SKM-1 treated with dmso at 0.1 percent for 144 hours (cell line): Measurements from ENCODE around the gene GPR31.
"Not testable (repeated sequence)": the region's sequence is repeated elsewhere in the genome, so short reads cannot be mapped to it uniquely, and the experiment has no call there.

ENCODE experiments used
- DNase-seq: peaks from one replicate; lab custom pipeline; 2025; ENCODE audit not compliant: unreplicated experiment; lab: John Stamatoyannopoulos, UW

GPR31 gene

GRCh38 chr6:167157863-167158262 lies at the start of gene GPR31:
Gene GPR31 (minus strand): TSS chr6:167157980. CDS start chr6:167157831, 149 bp downstream.
- DNase-seq, result no peak

GRCh38 chr6:167207527-167207926 lies 49.7 kb upstream of the GPR31 start:
- no peak for DNase-seq

GRCh38 chr6:167205316-167205715 lies 47.5 kb upstream of the GPR31 start:
- not testable (repeated sequence) for DNase-seq

- DNase-seq, result not testable (repeated sequence)
Observed at GRCh38 chr6:167204059-167204348, 46.2 kb upstream of the GPR31 start.

- not testable (repeated sequence) for DNase-seq
Observed at GRCh38 chr6:167203261-167204058, 45.7 kb upstream of the GPR31 start.

GRCh38 chr6:167202613-167203012 lies 44.8 kb upstream of the GPR31 start:
- DNase-seq, result not testable (repeated sequence)

- DNase-seq, result no peak
Observed at GRCh38 chr6:167200806-167201205, 43.0 kb upstream of the GPR31 start.

GRCh38 chr6:167195941-167196610 lies 38.3 kb upstream of the GPR31 start:
- DNase-seq, result not testable (repeated sequence)

GRCh38 chr6:167193515-167194125 lies 35.8 kb upstream of the GPR31 start:
- DNase-seq, result not testable (repeated sequence)

- DNase-seq, result not testable (repeated sequence)
Observed at GRCh38 chr6:167191043-167191583, 33.3 kb upstream of the GPR31 start.

- DNase-seq, result not testable (repeated sequence)
Observed at GRCh38 chr6:167187275-167187674, 29.5 kb upstream of the GPR31 start.

- not testable (repeated sequence) for DNase-seq
Observed at GRCh38 chr6:167185101-167185500, 27.3 kb upstream of the GPR31 start.

- not testable (repeated sequence) for DNase-seq
Observed at GRCh38 chr6:167182913-167183314, 25.1 kb upstream of the GPR31 start.

- not testable (repeated sequence) for DNase-seq
Observed at GRCh38 chr6:167181351-167181750, 23.6 kb upstream of the GPR31 start.

- not testable (repeated sequence) for DNase-seq
Observed at GRCh38 chr6:167180086-167180485, 22.3 kb upstream of the GPR31 start.

GRCh38 chr6:167178896-167179655 lies 21.3 kb upstream of the GPR31 start:
- not testable (repeated sequence) for DNase-seq

GRCh38 chr6:167177271-167177670 lies 19.5 kb upstream of the GPR31 start:
- not testable (repeated sequence) for DNase-seq

- DNase-seq, result not testable (repeated sequence)
Observed at GRCh38 chr6:167172011-167172410, 14.2 kb upstream of the GPR31 start.

- not testable (repeated sequence) for DNase-seq
Observed at GRCh38 chr6:167171300-167171699, 13.5 kb upstream of the GPR31 start.

GRCh38 chr6:167169867-167170266 lies 12.1 kb upstream of the GPR31 start:
- DNase-seq, result not testable (repeated sequence)

- not testable (repeated sequence) for DNase-seq
Observed at GRCh38 chr6:167168296-167168695, 10.5 kb upstream of the GPR31 start.
